GM13977 (cell line): ENCODE data around the gene VCAN.

Source experiments
- DNase-seq: peaks from one replicate; pipeline ENCODE4 v3.0.0; 2012; ENCODE audit warnings: low spot score
- in situ Hi-C: fragments of 300-500 bp; cut with MboI; formaldehyde crosslinking; loops from one replicate; pipeline ENCODE4 v1.12.0; 2022; ENCODE audit warnings: low sequenced_read_pairs, low pct_unique_long_range_greater_than_20kb, mixed read lengths, inconsistent platforms; ENCODE audit not compliant: unreplicated experiment
- TF ChIP-seq, protein P1 (sequence below): IDR thresholded peaks from 2 replicates; pipeline ENCODE4 v1.5.1; 2012; ENCODE audit warnings: mild to moderate bottlenecking, control low read depth; ENCODE audit not compliant: insufficient read depth; ENCODE audit errors: extremely low read depth, missing control alignments

The VCAN gene

DNA sequence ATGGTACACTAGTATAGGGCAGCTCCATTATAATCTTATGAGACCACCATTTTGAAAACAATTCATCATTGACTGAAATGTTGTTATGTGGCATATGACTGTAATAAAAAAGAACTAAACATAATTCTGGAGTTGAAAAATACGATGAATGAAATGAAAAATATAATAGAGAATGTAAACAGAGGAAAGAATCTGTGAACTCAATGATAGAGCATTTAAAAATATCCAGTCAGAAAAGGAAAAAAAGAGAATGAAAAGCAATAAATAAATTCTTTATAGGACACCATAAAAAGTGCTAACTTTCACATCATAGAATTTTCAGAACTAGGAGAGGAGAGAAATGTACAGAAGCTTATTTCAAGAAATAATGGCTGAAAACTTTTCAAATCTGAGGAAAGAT lies 17.6 kb upstream of the VCAN start:
- in situ Hi-C loops, result no loop called here
- TF ChIP-seq, protein P1, sequence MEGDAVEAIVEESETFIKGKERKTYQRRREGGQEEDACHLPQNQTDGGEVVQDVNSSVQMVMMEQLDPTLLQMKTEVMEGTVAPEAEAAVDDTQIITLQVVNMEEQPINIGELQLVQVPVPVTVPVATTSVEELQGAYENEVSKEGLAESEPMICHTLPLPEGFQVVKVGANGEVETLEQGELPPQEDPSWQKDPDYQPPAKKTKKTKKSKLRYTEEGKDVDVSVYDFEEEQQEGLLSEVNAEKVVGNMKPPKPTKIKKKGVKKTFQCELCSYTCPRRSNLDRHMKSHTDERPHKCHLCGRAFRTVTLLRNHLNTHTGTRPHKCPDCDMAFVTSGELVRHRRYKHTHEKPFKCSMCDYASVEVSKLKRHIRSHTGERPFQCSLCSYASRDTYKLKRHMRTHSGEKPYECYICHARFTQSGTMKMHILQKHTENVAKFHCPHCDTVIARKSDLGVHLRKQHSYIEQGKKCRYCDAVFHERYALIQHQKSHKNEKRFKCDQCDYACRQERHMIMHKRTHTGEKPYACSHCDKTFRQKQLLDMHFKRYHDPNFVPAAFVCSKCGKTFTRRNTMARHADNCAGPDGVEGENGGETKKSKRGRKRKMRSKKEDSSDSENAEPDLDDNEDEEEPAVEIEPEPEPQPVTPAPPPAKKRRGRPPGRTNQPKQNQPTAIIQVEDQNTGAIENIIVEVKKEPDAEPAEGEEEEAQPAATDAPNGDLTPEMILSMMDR, result no peak
- no peak for DNase-seq

DNA sequence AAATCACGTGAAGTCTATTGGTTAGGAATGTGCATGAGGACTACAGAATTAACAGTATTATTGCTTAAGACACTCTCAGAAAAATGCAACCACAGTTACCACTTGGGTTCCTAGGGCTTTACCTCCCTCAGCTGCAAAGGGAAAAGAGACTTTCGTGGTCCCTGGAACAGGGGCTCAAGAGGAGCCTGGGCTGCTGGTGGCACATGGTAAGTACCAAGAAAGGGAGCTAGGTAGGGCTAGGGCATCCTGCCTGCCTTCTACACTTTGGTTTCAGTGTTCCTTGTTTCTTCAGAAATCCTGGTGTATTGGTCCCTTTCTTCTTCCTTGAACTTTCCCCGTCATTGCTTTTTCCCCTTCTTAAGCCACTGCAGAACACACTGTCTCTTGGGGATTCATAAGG lies 7.3 kb upstream of the VCAN start:
- in situ Hi-C loops, result no loop called here

DNA sequence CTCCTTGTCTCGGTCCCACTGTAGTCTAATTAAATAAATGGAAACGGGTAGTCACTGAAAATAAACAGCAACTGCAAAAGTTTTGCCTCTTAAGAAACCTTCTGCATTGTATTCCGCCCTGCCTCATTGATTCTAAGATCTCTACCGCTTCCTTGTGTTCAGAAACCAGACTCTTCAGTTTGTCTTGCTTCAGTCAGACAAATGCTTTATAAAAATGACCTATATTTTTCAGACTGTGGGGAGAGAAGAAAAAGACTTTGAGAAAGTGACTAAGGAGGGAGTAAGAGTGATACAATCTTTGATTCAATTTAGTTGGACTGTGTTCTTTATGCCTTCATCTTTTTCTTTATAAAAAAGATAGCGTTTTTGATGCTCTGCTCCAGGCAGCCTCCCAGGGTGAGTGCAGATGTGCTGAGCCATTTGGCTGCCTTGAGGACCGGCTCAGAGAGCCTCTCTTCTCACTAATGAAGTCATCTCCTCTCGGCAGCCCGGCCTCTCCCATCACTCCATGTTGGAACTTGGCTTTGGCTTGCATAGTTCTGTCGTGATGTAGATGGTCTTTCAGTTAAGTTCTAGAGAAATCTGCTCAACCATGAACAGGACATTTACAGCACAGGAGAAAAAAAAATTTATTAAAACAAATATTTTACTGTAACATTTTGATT lies 4.0 kb upstream of the VCAN start:
- in situ Hi-C loops, result no loop called here
- TF ChIP-seq, protein P1, result no peak
- DNase-seq, result no peak

More for the DNA sequence above, 7.3 kb upstream of the VCAN start:
- TF ChIP-seq, protein P1, result no peak
- DNase-seq, result no peak

- TF ChIP-seq, protein P1, result no peak
- DNase-seq, result no peak
- in situ Hi-C loops, result no loop called here
Observed at GRCh38 chr5:83469075-83469474, 2.5 kb upstream of the VCAN start.

DNA sequence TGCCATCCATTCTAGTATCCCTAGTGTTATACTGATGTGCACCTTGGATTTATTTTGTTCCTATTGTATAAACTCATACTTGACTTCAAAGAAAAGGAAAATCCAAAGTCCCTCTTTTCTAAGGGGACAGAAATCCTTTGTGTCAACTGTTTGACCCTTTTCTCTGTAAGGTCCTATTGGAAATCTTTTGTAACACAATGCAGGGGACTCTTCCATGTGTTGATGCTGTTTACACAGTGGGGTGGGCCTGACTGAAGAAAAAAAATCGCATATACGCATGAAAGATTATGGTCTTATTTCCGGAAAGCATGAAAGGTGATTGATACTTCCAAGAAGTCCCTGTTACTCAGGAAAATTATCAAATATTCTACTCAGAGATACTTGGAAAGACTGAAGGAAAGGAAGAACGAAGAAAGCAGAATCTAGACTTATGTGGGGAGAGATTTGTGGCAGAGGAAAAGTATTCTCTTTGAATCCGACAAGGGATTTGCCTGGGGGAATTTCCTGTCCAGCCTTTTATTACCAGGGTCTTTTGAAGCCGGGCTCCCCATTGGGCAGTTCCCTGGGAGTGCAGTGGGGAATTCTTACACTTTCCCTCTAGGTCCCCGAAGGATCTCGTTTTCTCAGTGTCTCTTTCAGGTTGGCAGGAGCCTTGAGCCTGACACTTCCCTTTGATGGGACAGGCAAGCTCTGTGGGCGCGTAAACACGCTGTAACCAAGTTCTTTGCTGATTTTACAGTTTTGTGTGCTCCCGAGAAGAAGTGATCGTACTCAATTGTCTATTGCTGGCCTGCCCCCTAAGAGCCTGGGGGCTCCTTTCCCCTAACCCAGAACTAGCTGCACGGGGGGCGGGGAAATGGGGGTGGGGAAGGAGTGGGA lies 779 bp upstream of the VCAN start:
- in situ Hi-C loops, result no loop called here

DNA sequence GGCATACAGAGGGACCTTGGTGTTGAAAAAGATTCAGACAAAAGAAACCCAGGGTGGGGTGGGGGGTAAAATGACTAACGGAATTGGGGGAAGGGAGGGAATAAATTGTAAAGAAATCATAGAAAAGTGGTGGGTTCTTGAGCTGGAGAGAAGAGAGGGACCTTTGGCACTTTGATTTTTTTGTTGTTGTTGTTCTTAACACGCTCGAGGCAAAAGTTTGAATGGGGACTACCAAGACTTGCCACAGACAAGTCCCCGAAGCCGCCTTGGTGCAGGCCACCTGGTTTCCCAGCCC lies 616 bp downstream of the VCAN start:
- TF ChIP-seq, protein P1, result no peak
- in situ Hi-C loops, result no loop called here
- no peak for DNase-seq

More for the DNA sequence above, 779 bp upstream of the VCAN start:
- DNase-seq, result peak; percentile 34
- TF ChIP-seq, protein P1, result no peak
